Stimulated activated effector memory CD8-positive, alpha-beta T cell treated with anti-CD3 and anti-CD28 coated beads, Interleukin-12 subunit alpha, Interleukin-12 subunit beta, amount 100 ng/mL, for 72 hours (primary cell): ENCODE measurements around the gene MAPK12.
"Not testable (repeated sequence)": the region's sequence is repeated elsewhere in the genome, so short reads cannot be mapped to it uniquely, and the experiment has no call there.

ENCODE experiments used
- ATAC-seq: fragments of 150-1000 bp; cut with Tn5 transposase; 2 replicates; pipeline ENCODE4 v1.10.0; 2021
- DNase-seq, 2 donors: peaks; one replicate each; pipeline ENCODE4 v3.0.0; 2021 to 2022; ENCODE audit warnings: low spot score in 2 of 2
- H3K27ac Mint-ChIP-seq: one replicate; pipeline ENCODE4 v1.8.0; 2022; ENCODE audit warnings: mild to moderate bottlenecking, mixed read lengths
- H3K36me3 Mint-ChIP-seq: one replicate; pipeline ENCODE4 v1.8.0; 2022; ENCODE audit warnings: mild to moderate bottlenecking, mixed read lengths
- H3K4me1 Mint-ChIP-seq: one replicate; pipeline ENCODE4 v1.8.0; 2022; ENCODE audit warnings: mixed read lengths
- H3K4me3 Mint-ChIP-seq: one replicate; pipeline ENCODE4 v1.8.0; 2022; ENCODE audit warnings: mild to moderate bottlenecking, mixed read lengths
- H3K9me3 Mint-ChIP-seq: one replicate; pipeline ENCODE4 v1.8.0; 2022; ENCODE audit warnings: mixed read lengths

Gene MAPK12

GRCh38 chr22:50278956-50279619 is 17.6 kb upstream of the MAPK12 start:
- H3K36me3 Mint-ChIP-seq = no peaks in the 10 kb centered on the region
- no peak for ATAC-seq
- DNase-seq = no peak
- peaks cover 2% of the 10 kb centered on the region for H3K4me1 Mint-ChIP-seq
- no peak overlapping the region for H3K27ac Mint-ChIP-seq
- no peak overlapping the region for H3K4me3 Mint-ChIP-seq
- no peaks in the 10 kb centered on the region for H3K9me3 Mint-ChIP-seq

- DNase-seq = no peak
- H3K4me3 Mint-ChIP-seq = no peak overlapping the region
- ATAC-seq = no peak
- no peaks in the 10 kb centered on the region for H3K36me3 Mint-ChIP-seq
- peaks cover 7% of the 10 kb centered on the region for H3K4me1 Mint-ChIP-seq
- H3K27ac Mint-ChIP-seq = no peak overlapping the region
- no peaks in the 10 kb centered on the region for H3K9me3 Mint-ChIP-seq
These were observed 17.0 kb upstream of the MAPK12 start for GRCh38 chr22:50278461-50278860.

- no peak for ATAC-seq
- H3K4me3 Mint-ChIP-seq = no peak overlapping the region
- no peaks in the 10 kb centered on the region for H3K9me3 Mint-ChIP-seq
- peaks cover 7% of the 10 kb centered on the region for H3K4me1 Mint-ChIP-seq
- no peaks in the 10 kb centered on the region for H3K36me3 Mint-ChIP-seq
- no peak for DNase-seq
- H3K27ac Mint-ChIP-seq = no peak overlapping the region
These were observed 16.3 kb upstream of the MAPK12 start for GRCh38 chr22:50277761-50278160.

- ATAC-seq = peak; percentile 75
- no peak overlapping the region for H3K27ac Mint-ChIP-seq
- no peaks in the 10 kb centered on the region for H3K36me3 Mint-ChIP-seq
- DNase-seq = peak; percentile 42 to 75
- no peaks in the 10 kb centered on the region for H3K9me3 Mint-ChIP-seq
- no peak overlapping the region for H3K4me3 Mint-ChIP-seq
- peaks cover 7% of the 10 kb centered on the region for H3K4me1 Mint-ChIP-seq
These were observed 14.7 kb upstream of the MAPK12 start for GRCh38 chr22:50276143-50276542.

- DNase-seq (no peak), ATAC-seq (no peak)
- Mint-ChIP-seq H3K27ac (no peak overlapping the region), H3K36me3 (no peaks in the 10 kb centered on the region), H3K4me1 (peaks cover 7% of the 10 kb centered on the region), H3K9me3 (no peaks in the 10 kb centered on the region), H3K4me3 (no peak overlapping the region)
These were observed 13.9 kb upstream of the MAPK12 start for GRCh38 chr22:50275181-50276055.

GRCh38 chr22:50274771-50275170 is 13.3 kb upstream of the MAPK12 start:
- no peak overlapping the region for H3K4me3 Mint-ChIP-seq
- DNase-seq (no peak), ATAC-seq (no peak)
- H3K27ac Mint-ChIP-seq = no peak overlapping the region
- H3K36me3 Mint-ChIP-seq = no peaks in the 10 kb centered on the region
- H3K9me3 Mint-ChIP-seq = no peaks in the 10 kb centered on the region
- H3K4me1 Mint-ChIP-seq = peaks cover 7% of the 10 kb centered on the region

- no peak overlapping the region for H3K27ac Mint-ChIP-seq
- H3K9me3 Mint-ChIP-seq = no peaks in the 10 kb centered on the region
- ATAC-seq = no peak
- H3K36me3 Mint-ChIP-seq = no peaks in the 10 kb centered on the region
- no peak overlapping the region for H3K4me3 Mint-ChIP-seq
- DNase-seq = no peak
- peaks cover 7% of the 10 kb centered on the region for H3K4me1 Mint-ChIP-seq
These were observed 12.8 kb upstream of the MAPK12 start for GRCh38 chr22:50274311-50274710.

GRCh38 chr22:50273781-50274180 is 12.3 kb upstream of the MAPK12 start:
- H3K4me3 Mint-ChIP-seq, ATAC-seq, H3K27ac Mint-ChIP-seq, H3K4me1 Mint-ChIP-seq, H3K9me3 Mint-ChIP-seq, H3K36me3 Mint-ChIP-seq, DNase-seq: not testable (repeated sequence)

GRCh38 chr22:50273352-50273751 is 11.9 kb upstream of the MAPK12 start:
- not testable (repeated sequence) for ATAC-seq, H3K4me3 Mint-ChIP-seq, H3K9me3 Mint-ChIP-seq, DNase-seq, H3K36me3 Mint-ChIP-seq, H3K27ac Mint-ChIP-seq
- H3K4me1 Mint-ChIP-seq = peaks cover 12% of the 10 kb centered on the region

- Mint-ChIP-seq H3K27ac (no peak overlapping the region), H3K9me3 (no peaks in the 10 kb centered on the region), H3K4me3 (peak overlapping the region; percentile 24), H3K4me1 (peaks cover 15% of the 10 kb centered on the region), H3K36me3 (no peaks in the 10 kb centered on the region)
- no peak for DNase-seq
- no peak for ATAC-seq
These were observed 10.7 kb upstream of the MAPK12 start for GRCh38 chr22:50272044-50272802.

GRCh38 chr22:50271519-50271970 is 10.1 kb upstream of the MAPK12 start:
- H3K4me1 Mint-ChIP-seq = peaks cover 15% of the 10 kb centered on the region
- ATAC-seq (peak; percentile 27), DNase-seq (peak; percentile 60 to 77)
- peak overlapping the region; percentile 66 for H3K4me3 Mint-ChIP-seq
- H3K9me3 Mint-ChIP-seq = no peaks in the 10 kb centered on the region
- no peaks in the 10 kb centered on the region for H3K36me3 Mint-ChIP-seq
- no peak overlapping the region for H3K27ac Mint-ChIP-seq

GRCh38 chr22:50270666-50271394 is 9.3 kb upstream of the MAPK12 start:
- Mint-ChIP-seq H3K4me3 (peak overlapping the region; percentile 66), H3K4me1 (peaks cover 15% of the 10 kb centered on the region), H3K27ac (no peak overlapping the region), H3K9me3 (no peaks in the 10 kb centered on the region), H3K36me3 (no peaks in the 10 kb centered on the region)
- ATAC-seq (peak; percentile 71), DNase-seq (peak in 1 of 2 donors; percentile 71)

- Mint-ChIP-seq H3K4me3 (peak within 1 kb of the TSS; percentile 66), H3K9me3 (no peaks in the 10 kb centered on the region), H3K4me1 (peaks cover 18% of the 10 kb centered on the region), H3K27ac (no peak within 1 kb of the TSS), H3K36me3 (no peaks in the 10 kb centered on the region)
- ATAC-seq (peak; percentile 67), DNase-seq (peak; percentile 57 to 87)
These were observed 8.6 kb upstream of the MAPK12 start, which contains the start of gene MAPK11 for GRCh38 chr22:50269970-50270665. MAPK11 (minus strand) TSS chr22:50270380; CDS start chr22:50270292, 88 bp downstream.

GRCh38 chr22:50269573-50269969 is 8.1 kb upstream of the MAPK12 start:
- Mint-ChIP-seq H3K4me3 (peak overlapping the region; percentile 66), H3K27ac (no peak overlapping the region)

More at GRCh38 chr22:50269573-50269969, 8.1 kb upstream of the MAPK12 start:
- Mint-ChIP-seq H3K36me3 (peaks cover 5% of the 10 kb centered on the region), H3K4me1 (peaks cover 21% of the 10 kb centered on the region), H3K9me3 (no peaks in the 10 kb centered on the region)
- ATAC-seq = no peak
- no peak for DNase-seq
